Erythroblast (primary cell): Measurements from ENCODE around the gene CUX1.

ENCODE experiments used
- GATA1 ChIP-seq: IDR thresholded peaks from 2 replicates; pipeline ENCODE4 v1.6.1; 2011; ENCODE audit warnings: low read depth, mild to moderate bottlenecking, control low read depth, low read length, moderate library complexity
- POLR2A ChIP-seq: IDR thresholded peaks from 2 replicates; pipeline ENCODE4 v1.6.1; 2011; ENCODE audit warnings: mild to moderate bottlenecking, low read length

GRCh38 chr7:101943306-101943705 lies 125.9 kb downstream of the CUX1 start:
- TF ChIP-seq POLR2A: no peak
- TF ChIP-seq GATA1: no peak
